Cardiac septum (tissue), 1 donor: ENCODE measurements around the gene KRT7. TPM values are rescaled to one million over a fixed set of nuclear protein-coding genes. Genes with fewer than 3 reads are reported as not detected.
"Not testable (repeated sequence)": the region's sequence is repeated elsewhere in the genome, so short reads cannot be mapped to it uniquely, and the experiment has no call there.

Experiments used
- DNase-seq: peaks from one replicate; pipeline ENCODE4 v3.0.0-alpha.2; 2020; ENCODE audit warnings: low spot score
- intact Hi-C: fragments of 100-400 bp; cut with DNase I; formaldehyde crosslinking; loops from one replicate; pipeline ENCODE4 v1.14.0; 2022
- total RNA-seq: library from RNA; stranded (reverse); fragmentation: NEBNext Ultra II Directional; extraction: Animal tissue kit (Norgen Biotek cat#: 25700); gene quantifications from one replicate; pipeline ENCODE4 v1.2.1, GENCODE V29; 2021
- donor health status: DM: no; HTN: no; CAD: no.

Gene KRT7
- total RNA-seq, 1 donor from 2014 or later, result 1.2 TPM

DNA sequence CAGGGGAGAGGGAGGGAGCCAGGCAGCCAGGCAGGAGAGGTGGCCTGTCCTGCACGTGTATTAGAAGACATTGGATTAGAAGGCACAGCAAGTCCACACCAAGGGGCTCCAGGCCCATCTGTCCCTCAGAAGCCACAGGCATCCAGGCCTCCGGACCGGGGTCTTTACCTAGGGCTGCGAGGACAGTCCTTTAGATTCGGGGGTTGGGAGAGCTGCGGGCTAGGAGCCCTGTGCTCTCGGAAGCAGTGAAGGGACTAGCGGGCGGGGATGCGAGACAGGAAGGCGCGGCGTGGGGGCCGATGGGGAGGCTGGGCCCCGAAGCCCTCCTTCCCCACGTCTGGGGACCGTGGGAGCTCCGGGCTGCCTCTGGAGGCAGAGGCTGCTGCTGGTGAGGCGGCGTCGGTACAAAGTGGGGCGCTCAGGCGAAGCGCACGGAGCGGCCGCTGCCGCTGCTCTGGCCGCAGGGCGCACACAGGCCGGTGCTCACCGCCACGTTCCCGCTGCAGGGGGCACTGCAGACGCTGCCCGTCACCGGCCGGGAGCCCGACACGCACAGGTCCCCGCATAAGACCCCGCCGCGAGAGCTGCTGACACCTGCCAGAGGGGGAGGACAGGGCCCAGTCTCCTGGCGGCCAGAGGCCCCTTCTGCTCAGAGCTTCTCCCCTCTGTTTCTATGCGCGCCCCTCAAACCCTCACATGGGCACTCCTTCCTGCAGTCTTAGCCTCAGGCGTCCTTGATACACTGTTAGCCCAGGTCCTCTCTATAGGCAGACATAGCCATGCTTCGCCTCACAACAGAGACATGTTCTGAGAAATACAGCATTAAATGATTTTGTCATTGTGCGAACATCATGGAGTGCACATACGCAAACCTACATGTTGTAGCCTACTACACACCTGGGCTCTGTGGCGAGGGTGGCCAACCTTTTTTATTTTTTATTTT is 17.3 kb downstream of the KRT7 start:
- intact Hi-C loops, result no loop called here
- DNase-seq, result peak; percentile 57

DNA sequence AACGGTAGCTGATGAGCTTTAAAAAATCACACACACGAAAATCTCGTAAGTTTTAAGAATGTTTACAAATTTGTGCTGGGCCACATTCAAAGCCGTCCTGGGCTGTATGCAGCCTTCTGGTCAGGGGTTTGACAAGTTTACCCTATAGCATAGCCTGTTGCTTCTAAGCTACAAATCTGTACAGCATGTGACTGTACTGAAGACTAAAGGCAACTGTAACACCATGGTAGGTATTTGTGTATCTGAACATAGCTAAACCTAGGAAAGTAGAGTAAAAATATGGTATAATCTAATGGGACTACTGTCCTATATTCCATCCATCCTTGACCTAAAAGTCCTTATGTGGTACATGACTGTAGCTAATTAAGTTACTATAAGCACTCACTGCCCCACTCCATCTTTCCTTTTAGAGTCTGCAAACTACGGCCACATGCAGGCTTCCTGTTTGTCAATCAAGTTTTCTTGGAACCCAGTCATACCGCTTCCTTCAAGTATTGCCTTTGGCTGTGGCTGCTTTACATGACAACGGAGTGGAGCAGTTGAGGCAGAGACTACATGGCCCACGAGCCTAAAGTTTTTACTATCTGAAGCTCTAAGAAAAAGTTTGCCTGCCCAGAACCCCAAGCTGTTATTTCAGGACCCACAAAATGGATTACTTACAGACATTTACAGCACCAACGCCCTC is 18.5 kb downstream of the KRT7 start:
- intact Hi-C loops, result no loop called here
- peak; percentile 67 for DNase-seq

DNA sequence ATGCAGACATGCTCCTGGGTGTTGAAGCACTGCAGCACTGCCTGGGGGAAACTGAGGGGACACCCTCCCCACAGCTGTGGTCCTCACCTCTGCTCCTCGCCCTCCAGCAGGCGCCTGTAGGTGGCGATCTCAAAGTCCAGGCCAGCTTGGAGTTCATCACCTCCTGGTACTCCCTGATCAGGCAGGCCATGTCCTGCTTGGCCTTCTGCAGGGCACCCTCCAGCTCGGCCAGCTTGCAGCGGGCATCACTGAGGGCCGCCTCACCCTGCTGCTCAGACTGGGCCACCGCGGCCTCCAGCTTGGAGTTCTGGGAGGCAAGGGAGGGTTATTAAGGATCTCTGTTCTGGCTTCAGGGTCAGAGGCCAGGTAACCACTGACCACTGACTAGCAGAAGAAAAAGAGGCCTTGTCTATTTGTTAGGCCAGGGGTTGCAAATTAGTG is 19.2 kb downstream of the KRT7 start:
- peak; percentile 70 for DNase-seq
- intact Hi-C loops, result not testable (repeated sequence)

DNA sequence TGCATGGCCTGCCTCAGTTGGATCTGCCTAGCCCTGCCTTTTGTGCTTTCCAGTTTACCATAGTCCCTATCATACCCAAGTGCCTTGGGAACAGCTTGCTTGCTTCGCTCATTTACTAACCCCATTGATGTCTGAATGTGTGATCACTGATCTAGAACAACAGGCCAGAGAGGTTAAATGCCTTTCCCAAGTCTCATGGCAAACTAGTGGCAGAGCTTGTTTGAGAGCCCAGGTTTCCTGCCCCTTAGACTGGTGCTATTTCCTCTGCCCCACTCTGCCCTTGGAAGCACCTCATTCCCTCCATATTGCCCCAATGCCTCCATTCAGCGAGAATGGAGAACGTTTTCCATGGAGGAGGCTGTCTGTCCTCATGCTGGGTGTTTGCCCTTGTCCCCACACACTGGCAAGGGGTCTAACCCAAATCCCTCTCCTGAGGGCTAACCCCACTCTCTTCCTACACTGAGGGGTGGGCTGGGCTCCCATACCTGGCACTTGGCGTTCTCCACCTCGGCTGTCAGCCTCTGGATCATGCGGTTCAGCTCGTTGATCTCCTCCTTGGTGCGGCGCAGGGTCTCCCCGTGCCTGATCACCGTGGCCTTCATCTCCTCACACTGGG is 19.8 kb downstream of the KRT7 start:
- DNase-seq, result no peak
- intact Hi-C loops, result no loop called here

DNA sequence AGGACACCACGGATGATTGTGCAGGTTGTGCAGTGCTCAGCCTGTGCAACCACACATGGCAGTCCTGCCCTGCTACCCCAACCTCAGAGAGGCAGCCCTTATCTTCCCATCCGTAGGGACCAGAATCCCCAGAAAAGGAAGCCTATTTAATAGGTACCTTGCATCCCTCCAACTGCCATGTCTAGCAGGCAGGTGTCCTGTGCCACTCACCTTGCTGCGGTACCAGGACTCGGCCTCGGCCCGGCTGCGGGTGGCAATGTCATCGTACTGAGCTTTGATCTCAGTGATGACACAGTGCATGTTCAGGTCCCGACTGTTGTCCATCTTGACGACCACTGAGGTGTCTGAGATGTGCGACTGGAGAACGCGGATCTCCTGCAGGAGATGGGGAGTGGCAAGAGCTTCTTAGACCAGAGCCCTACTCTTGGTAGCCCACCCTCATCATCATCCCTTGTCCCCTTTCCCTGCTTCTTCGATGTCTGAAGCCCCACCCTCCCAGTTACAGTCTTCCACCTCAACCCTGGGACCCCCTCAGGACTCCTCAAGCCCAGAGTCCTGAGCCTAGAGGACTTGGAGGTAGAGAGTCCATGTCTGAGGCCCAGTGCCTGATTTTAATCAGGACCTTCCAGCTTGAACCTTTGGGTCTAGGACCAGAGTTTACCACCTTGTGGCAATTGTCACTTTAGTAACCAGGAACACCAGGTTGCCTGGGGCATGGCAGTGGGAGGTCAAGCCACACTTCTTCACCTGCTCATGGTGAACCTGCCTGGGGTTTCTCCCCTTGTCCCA is 20.5 kb downstream of the KRT7 start:
- DNase-seq, result no peak
- intact Hi-C loops, result no loop called here

DNA sequence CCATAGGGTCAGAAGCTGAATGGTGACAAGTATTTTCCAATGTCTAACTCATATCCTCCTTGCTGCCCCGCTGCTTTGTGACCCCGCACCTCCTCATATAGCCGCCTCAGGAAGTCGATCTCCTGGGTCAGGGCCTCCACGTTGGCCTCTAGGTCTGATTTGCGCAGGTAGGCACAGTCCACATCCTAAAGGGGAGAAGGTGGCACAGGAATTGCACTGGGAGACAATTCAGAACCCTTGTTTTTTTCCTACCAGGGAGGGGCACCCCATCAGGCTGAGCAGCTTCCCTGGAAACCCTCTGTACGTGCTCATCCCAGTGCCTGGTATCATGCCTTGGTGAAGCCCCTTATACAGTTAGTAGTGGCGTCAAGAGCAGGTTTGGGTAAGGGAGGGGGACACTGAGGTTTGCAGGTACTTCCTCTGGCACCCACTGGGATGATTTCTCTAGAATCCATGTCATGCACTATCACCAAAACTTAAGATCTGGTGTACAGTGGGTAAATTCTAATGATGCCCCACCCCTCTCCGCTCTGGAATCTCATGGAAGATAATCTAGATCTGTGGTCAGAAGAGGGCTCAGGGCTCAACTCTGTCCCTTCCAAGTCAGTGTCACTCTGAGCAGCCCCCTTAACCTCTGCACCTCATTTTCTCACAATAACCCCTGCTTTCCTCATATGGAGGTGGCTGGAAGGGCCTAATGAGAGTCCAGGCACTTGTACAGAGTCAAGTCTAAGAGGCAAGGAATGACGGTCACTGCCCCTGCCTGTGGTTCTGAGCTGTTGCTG is 21.3 kb downstream of the KRT7 start:
- no peak for DNase-seq
- intact Hi-C loops, result no loop called here

DNA sequence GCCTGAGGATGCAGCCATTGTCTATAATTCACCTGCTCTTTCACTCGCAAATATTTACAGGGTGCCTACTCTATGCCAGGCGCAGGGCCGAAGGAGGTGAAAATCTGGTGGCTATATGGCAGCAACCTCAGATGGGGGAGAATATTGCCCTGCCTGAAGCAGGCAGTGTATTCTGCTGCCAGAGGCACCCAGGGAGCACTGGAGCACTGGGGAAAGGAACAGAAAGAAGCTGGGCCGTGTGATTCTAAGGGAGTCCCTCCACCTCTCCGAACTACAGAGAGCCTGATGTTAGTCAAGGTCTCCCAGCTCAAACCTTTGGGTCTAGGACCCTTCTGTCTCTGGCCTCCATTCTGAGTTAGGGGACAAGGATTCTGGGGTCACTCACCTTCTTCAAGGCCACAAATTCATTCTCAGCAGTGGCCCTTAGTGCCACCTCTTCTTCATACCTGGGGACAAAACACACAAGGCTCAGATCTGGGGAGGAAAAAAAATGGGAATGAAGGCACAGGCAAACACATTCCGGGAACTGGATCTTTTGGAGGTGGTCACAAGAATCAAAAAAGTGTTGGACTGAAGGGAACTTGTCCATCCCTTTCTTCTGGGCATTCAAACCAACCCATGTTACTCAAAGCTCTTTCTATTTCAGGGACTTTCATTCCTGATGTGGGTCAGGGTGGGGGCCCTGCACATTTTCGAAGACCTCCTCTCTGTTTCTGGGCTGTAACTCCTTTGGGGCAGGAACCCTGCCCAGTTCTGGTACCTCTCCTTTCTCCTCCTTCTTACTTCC is 22.1 kb downstream of the KRT7 start:
- intact Hi-C loops, result no loop called here
- no peak for DNase-seq

DNA sequence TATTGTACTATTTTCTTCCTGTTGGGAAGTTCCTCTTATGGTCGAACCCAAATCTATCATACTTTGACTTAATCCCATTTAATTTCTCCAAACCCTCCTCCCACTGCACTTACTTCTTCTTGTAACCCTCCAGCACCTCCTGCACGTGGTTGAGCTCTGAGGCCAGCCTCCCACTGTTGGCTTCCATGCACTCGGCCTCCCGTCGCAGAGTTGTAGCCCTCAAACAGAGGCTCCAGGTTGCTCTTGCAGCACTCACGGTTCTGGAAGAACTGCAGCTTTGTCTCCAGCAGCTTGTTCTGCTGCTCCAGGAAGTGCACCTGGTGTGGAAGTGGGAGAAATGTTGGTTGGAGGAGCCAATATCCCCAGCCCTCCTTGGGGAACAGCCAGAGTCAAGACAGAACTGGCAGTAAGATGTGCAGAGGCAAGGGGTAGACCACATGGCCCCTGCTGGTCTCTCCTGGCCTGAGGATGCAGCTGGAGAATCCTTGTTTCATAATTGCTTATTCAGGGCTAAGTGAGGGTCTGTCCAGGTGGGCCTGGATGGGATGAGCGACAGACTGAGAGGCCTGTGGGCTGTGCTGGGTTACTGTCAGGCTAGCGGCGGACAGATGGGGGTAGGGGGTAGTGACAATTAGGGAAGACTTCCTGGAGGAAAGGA is 23.0 kb downstream of the KRT7 start:
- intact Hi-C loops, result no loop called here
- no peak for DNase-seq

DNA sequence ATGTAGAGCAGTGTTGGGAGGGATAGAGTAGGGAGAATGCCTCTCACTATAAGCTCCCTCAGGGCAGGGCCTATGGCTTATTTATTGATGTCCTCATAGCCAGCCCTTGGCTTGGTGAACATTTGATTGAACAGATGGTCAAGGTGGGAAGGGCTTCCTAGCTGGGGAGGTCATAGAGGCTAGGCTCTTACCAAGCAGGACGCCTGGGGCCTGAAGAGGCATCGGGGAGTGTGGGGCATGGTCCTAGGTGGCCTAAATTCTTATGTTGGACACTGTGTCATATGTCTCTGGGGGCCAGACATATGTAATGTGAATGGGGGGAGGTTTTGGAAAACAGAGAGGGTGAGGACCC is 23.5 kb downstream of the KRT7 start:
- intact Hi-C loops, result no loop called here
- DNase-seq, result no peak

DNA sequence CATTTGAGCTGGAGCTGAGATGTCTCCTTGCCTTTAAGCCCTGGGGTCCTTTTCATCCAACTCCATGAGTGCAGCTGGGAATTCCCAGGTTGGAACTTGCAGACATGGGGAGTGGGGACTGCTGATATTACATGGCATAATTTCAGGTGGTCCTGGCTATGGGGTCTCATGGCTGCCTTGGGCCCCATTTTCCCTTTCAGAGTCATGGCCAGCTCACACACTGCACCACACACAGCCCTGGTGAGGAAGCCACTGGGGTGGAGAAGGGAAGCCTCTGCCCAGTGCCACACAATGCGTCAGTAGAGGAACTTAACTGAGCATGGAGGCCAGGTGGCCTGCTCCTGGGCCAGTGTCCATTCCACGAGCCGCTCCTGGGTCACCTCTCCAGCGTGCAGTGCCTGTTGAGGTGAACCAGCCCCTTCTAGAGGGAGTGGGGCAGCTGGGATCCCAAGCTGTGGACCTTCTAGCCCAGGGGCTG is 24.1 kb downstream of the KRT7 start:
- no peak for DNase-seq
- intact Hi-C loops, result no loop called here

DNA sequence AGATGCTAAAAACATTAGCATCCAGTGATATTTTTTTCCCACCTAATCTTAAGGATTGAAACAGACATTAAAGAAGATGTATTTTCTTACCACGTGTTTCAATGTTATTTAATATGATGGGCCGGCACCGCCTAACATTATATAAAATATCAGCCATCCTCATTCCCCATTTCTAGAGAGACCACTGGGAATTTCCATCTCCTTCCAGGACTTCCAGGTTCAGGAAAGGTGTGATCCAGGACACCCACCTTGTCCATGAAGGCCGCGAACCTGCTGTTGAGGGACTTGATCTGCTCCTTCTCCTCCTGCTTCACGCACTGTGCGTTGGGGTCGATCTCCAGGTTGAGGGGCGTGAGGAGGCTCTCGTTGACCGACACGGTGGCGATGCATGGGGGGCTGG is 24.9 kb downstream of the KRT7 start:
- DNase-seq, intact Hi-C loops: not testable (repeated sequence)

DNA sequence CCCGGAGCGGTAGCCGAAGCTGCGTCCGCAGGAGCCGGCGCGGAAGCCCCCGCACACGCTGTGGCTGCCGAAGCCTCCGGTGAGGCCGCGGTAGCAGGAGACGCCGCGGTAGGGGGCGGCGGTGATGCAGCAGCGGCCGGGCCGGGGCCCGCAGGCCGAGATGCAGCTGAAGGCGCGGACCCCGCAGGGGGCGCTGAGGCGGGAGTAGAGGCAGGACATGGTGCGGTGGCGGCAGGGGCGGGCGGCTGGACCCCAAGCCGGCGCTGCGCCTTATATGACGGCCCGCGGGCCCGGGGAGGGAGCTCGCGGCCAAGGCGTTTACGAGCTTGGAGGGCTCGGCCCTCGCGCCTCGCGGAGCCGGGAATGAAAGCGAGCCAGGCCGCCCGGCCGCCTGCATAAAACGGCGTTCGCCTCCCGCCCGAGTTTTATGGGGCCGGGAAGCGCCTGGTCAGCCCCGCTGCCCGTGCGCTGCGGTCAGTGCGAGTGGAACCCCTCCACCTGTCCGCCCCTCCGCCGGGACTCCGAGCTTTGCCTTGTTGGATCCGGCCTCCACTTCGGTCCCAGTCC is 25.4 kb downstream of the KRT7 start:
- intact Hi-C loops, result no loop called here
- no peak for DNase-seq

DNA sequence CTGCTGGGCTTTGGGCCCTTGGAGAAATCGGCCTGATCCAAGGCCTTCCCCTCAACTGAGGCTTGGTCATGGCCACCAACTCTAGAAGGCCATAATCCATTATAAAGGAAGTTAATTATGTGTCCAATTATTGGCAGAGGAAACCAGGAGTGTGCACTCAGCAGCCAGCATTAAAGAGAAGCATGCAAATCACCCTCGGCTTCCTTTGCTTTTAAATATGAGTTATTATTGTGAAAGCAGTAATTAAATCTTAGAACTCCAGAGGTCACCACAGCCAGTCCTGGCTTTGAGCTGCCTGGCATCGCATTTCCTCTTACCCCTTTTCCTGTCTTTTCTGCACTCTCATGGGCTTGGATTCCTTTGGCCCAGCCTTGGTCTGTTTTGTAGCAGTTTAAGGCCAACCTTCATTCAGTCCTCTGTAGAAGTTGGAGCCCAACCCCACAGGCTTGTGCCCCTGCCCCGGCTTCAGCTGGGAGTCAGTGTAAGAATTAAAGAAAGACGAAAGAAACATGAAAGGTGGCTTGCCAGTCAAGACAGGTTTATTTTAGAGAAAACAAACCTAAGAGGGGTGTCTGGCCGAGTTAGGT is 26.7 kb downstream of the KRT7 start:
- no peak for DNase-seq
- intact Hi-C loops, result no loop called here

DNA sequence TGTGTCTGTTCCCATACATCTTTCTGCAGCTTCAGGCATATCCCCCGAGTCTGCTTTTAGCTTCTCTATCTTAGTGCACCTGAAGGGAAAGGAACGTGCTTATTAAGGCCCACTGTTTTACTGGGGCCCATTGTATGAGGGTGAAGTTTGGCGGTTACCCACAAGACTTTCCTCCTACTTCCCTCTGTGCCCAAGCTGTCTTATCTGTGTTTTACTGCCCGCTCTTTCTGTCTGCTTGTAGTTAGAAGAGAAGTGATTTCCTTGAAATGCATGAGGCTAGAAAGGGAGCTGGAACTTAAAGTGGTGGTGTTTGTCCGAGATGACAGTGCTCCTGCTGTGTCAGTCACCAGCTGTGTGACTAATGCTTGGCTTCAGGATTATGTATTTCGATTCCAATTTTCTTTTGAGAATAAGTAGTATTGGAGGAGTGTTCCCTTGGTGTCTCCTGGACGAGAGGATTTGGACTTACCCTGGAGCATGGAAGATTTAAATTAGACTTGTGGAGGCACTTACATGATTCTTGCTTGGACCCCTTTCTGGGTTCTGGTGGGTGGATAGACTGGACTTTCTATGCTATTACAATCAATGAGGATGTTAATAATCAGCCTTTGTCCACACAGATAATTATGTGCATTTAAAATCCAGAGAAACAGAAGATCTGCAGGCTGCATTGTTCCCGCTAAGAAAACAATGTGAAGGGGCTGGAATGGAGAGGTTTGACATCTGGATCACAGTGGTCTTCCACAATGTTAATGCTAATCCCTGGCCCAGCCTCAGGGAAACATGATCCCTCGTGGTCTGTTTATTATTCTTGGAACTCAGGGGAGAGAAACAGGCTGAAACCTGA is 27.5 kb downstream of the KRT7 start:
- DNase-seq, result no peak

DNA sequence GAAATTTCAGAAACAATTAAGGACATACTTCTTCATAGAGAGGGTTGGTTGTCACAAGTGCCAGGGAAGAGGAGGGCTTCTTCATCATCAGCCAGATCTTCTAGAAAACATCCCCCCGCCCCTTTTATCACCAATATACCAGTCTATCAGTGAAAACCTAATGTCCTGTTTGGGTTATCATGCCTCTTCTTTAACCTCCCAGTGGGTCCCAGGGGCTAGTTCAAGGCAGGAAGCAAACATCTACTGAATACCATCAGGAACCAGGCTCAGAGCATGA is 28.1 kb downstream of the KRT7 start:
- no peak for DNase-seq
- intact Hi-C loops, result no loop called here

More for the DNA sequence above, 27.5 kb downstream of the KRT7 start:
- intact Hi-C loops, result no loop called here

DNA sequence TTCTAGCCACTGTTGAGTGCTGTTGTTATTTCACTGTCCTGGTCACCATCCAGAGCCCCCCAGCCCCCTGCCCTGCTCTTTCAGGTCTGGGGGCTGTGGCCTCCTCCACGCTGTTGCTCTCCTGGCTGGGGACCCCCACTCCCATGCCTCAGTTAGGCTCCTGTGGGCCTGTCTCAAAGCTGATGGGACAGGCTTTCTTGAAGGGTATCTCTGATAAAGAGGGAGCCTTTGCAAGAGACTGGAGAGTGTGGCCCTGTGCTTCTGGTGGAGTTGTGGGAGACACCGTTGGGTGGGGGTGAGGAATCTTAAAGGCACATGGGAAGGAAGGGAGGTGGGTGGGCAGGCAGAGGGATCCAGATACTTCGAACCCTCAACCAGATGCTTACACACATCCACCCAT is 29.2 kb downstream of the KRT7 start:
- no peak for DNase-seq
- intact Hi-C loops, result no loop called here
